RWPE1 (cell line): ENCODE data around the gene SEMA3A.

ENCODE experiments used
- CTCF ChIA-PET: fragments of 350-600 bp; sonication (Branson Sonifier 250); formaldehyde crosslinking; extraction: SDS; loops from one replicate; lab custom pipeline; 2021; lab: Yijun Ruan, JAX
- POLR2A ChIA-PET: fragments of 400-600 bp; formaldehyde crosslinking; extraction: SDS; loops from one replicate; lab custom pipeline; 2020; ENCODE audit warnings: antibody characterized with exemption; ENCODE audit not compliant: low non-redundant PET; lab: Yijun Ruan, JAX
- DNase-seq: peaks from one replicate; pipeline ENCODE4 v3.0.0; 2012; ENCODE audit warnings: low spot score
- H3K27ac ChIP-seq: fragments of 450-650 bp; 2 replicates; pipeline ENCODE4 v1.5.1; 2017
- TF ChIP-seq, protein P1 (sequence below): fragments of 450-650 bp; conservative IDR thresholded peaks from 2 replicates; pipeline ENCODE4 v1.5.1; 2017; ENCODE audit warnings: low read depth, mild to moderate bottlenecking

The SEMA3A gene

DNA sequence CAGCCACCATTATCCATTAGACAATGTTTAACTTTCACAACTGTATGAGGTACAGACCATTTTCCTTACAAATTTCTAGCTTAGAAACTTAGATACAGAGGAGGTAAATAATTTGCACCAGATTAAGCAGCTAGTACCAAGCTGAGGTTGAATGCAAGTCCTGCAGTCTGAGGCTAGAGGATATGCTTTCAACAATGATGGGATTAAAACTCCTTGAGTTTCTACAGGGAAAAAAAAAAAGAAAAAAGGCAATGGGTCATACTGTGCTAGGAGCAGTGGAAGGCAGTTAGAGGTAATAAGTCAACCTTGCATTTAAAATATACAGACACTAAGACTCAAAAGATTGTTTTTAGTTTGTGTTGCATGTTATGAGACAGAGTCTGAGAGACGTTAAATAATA, 86.5 kb downstream of the SEMA3A start:
- ChIA-PET POLR2A (no interaction called here), CTCF (no interaction called here)
- TF ChIP-seq, protein P1, sequence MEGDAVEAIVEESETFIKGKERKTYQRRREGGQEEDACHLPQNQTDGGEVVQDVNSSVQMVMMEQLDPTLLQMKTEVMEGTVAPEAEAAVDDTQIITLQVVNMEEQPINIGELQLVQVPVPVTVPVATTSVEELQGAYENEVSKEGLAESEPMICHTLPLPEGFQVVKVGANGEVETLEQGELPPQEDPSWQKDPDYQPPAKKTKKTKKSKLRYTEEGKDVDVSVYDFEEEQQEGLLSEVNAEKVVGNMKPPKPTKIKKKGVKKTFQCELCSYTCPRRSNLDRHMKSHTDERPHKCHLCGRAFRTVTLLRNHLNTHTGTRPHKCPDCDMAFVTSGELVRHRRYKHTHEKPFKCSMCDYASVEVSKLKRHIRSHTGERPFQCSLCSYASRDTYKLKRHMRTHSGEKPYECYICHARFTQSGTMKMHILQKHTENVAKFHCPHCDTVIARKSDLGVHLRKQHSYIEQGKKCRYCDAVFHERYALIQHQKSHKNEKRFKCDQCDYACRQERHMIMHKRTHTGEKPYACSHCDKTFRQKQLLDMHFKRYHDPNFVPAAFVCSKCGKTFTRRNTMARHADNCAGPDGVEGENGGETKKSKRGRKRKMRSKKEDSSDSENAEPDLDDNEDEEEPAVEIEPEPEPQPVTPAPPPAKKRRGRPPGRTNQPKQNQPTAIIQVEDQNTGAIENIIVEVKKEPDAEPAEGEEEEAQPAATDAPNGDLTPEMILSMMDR, result no peak
- DNase-seq, result no peak
- H3K27ac ChIP-seq, result no peak overlapping the region

DNA sequence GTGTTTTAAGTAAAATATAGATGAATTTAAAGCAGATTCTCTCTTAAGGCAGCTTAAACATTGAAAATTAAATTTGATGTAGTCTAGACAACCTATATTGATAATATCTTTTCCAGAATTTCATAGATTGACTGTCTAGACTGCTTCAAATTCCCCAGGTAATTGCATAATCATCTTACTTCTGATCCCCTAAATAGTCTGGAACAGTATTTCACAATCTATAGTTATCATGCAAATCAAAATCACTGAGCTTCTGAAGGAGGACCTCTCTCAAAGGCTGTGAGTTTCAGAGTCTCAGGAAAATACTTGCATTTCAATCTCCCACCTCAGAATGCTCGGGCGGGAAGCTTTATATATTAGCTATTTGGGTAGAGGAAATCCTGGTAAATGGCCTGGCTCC, 87.3 kb downstream of the SEMA3A start:
- CTCF ChIA-PET, result no interaction called here
- TF ChIP-seq, protein P1, result no peak
- POLR2A ChIA-PET, result no interaction called here
- no peak for DNase-seq
- H3K27ac ChIP-seq, result no peak overlapping the region

DNA sequence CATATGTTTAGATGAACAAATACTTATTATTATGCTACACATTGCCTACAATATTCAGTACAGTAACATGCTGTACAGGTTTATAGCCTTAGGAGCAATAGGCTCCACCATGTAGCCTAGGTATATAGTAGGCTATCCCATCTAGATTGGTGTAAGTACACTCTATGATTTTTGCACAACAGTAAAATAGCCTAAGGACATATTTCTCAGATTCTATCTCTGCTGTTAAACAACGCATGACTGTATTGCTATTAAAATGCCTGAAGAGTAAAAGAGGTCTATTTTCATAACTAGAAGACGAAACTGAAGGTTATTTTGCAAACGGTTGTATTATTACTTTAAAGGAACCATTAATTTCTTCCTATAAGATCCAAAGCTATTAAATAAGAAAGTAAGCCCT, 88.3 kb downstream of the SEMA3A start:
- H3K27ac ChIP-seq, result no peak overlapping the region
- CTCF ChIA-PET, result no interaction called here
- no peak for DNase-seq
- TF ChIP-seq, protein P1, result no peak
- POLR2A ChIA-PET, result no interaction called here

DNA sequence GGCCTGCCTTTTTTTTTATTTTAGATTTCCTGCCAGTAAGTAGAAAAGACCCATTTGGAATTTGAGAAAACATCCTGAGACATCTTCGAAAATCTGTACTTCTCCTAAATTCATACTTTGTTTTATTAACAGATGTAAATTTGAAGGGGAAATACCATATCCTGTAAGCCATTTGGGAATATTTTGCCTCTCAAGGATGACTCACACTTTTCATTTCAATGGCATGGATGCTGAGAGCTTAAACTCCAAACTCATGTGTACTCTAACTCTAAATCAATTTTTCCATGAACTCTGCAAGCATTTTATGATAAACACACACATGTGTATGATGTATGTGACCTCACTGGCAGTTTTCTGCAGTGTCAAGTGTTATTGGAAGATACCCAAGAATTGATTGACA, 89.0 kb downstream of the SEMA3A start:
- no peak for DNase-seq
- ChIA-PET POLR2A (no interaction called here), CTCF (no interaction called here)
- TF ChIP-seq, protein P1, result no peak
- H3K27ac ChIP-seq, result no peak overlapping the region

DNA sequence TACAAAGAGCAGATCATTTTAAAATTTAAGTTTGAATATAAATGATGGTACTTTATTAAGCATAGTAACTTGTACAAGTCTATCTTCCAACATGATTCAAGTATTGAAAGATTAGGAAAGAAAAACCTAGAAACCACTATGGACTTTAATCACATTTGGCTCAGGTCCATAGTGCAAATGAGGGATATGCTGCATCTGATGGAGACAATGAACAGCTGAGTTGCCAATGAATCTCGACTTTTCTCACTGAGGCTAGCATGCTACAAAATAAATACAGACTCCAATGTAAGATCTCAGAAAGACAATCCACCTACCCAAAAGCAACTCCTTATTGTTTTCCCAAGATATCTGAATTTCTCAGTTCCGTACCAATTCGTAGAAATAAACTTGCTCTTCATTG, 89.8 kb downstream of the SEMA3A start:
- no peak for DNase-seq
- TF ChIP-seq, protein P1, result no peak
- H3K27ac ChIP-seq, result no peak overlapping the region
- CTCF ChIA-PET, result no interaction called here
- POLR2A ChIA-PET, result no interaction called here

DNA sequence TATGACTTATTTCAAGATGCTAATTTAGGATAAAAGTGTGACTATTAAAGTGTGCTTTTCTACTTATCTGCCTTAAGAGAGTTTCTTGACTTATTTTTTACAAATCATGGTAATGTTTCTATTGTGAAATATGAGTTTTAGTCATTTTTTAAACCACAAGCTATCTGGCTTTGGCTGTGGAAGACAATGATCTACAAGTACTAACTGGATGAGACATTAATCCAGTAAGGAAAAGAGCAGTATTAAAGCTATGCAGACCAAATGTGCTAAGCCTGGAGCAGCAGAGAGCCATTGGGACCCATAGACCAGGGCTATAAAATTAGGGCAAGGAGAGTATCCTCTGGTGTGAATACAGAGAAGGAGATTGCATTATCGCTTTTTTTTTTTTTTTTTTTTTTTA, 92.4 kb downstream of the SEMA3A start:
- no peak overlapping the region for H3K27ac ChIP-seq
- TF ChIP-seq, protein P1, result no peak
- ChIA-PET CTCF (no interaction called here), POLR2A (no interaction called here)
- DNase-seq, result no peak

DNA sequence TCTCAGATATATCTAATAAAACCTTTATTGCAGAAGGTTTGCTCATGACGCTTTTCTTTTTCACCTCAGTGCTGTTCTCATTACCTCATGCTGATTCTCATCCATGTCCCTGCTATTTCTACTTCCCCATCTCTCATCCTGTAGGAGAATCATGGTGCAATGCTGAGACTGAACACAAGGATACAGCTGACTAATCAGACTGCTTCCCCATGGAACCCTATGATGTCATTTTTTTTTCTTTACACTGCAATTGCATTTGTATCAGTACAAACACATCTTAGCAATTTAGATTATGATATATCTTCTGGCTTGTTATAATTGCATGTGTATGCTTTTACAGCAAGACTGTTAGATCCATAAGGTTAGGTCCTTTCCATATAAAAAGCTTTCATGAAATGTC, 93.7 kb downstream of the SEMA3A start:
- CTCF ChIA-PET, result no interaction called here
- TF ChIP-seq, protein P1, result no peak
- POLR2A ChIA-PET, result no interaction called here
- DNase-seq, result peak; percentile 13
- H3K27ac ChIP-seq, result no peak overlapping the region
